H9 (cell line): ENCODE measurements around the gene OR1J2. TPM values are rescaled to one million over a fixed set of nuclear protein-coding genes. Genes with fewer than 3 reads are reported as not detected.
"Not testable (repeated sequence)": the region's sequence is repeated elsewhere in the genome, so short reads cannot be mapped to it uniquely, and the experiment has no call there.

Experiments used
- DNase-seq: peaks from one replicate; pipeline ENCODE4 v3.0.0-alpha.2; 2017
- H2AFZ ChIP-seq: one replicate; pipeline ENCODE4 v1.6.1; 2013; ENCODE audit warnings: mild to moderate bottlenecking, low read length, control low read depth, moderate library complexity
- H2AK5ac ChIP-seq: 2 replicates; pipeline ENCODE4 v1.6.1; 2013; ENCODE audit warnings: low read length, control low read depth, mixed read lengths; ENCODE audit not compliant: insufficient read length
- H2BK120ac ChIP-seq: one replicate; pipeline ENCODE4 v1.6.1; 2013; ENCODE audit warnings: low read depth, mild to moderate bottlenecking, low read length, control low read depth, inconsistent platforms; ENCODE audit not compliant: poor library complexity, severe bottlenecking
- H2BK12ac ChIP-seq: 2 replicates; pipeline ENCODE4 v1.6.1; 2013; ENCODE audit warnings: low read length, control low read depth, mixed read lengths, low read depth; ENCODE audit not compliant: insufficient read length
- H2BK15ac ChIP-seq: 2 replicates; pipeline ENCODE4 v1.6.1; 2013; ENCODE audit warnings: low read depth, low read length, control low read depth
- H2BK20ac ChIP-seq: one replicate; pipeline ENCODE4 v1.6.1; 2013; ENCODE audit warnings: low read depth, mild to moderate bottlenecking, low read length, control low read depth, inconsistent platforms; ENCODE audit not compliant: poor library complexity, severe bottlenecking
- H2BK5ac ChIP-seq: 2 replicates; pipeline ENCODE4 v1.6.1; 2013; ENCODE audit warnings: low read length, control low read depth, mixed read lengths; ENCODE audit not compliant: insufficient read length
- H3K14ac ChIP-seq: 2 replicates; pipeline ENCODE4 v1.6.1; 2013; ENCODE audit warnings: low read length, control low read depth; ENCODE audit not compliant: insufficient read depth
- H3K18ac ChIP-seq: 2 replicates; pipeline ENCODE4 v1.6.1; 2013; ENCODE audit warnings: low read depth, mild to moderate bottlenecking, mixed read lengths, low read length, control low read depth; ENCODE audit not compliant: insufficient read length
- H3K23ac ChIP-seq: 2 replicates; pipeline ENCODE4 v1.6.1; 2013; ENCODE audit warnings: low read length, control low read depth, mixed read lengths, low read depth; ENCODE audit not compliant: insufficient read length
- H3K23me2 ChIP-seq: 2 replicates; pipeline ENCODE4 v1.6.1; 2013; ENCODE audit warnings: low read depth, mild to moderate bottlenecking, mixed read lengths, low read length, control low read depth; ENCODE audit not compliant: insufficient read length, poor library complexity, severe bottlenecking
- H3K27ac ChIP-seq: 2 replicates; pipeline ENCODE4 v1.5.1; 2013; ENCODE audit warnings: low read length, control low read depth, mixed read lengths, low read depth; ENCODE audit not compliant: insufficient read length
- H3K27me3 ChIP-seq: 2 replicates; pipeline ENCODE4 v1.6.1; 2013; ENCODE audit warnings: low read length, control low read depth, inconsistent platforms; ENCODE audit not compliant: insufficient read depth
- H3K4ac ChIP-seq: 2 replicates; pipeline ENCODE4 v1.6.1; 2013; ENCODE audit warnings: low read depth, mild to moderate bottlenecking, control low read depth, inconsistent platforms, low read length, moderate library complexity
- H3K4me1 ChIP-seq: 2 replicates; pipeline ENCODE4 v1.6.1; 2013; ENCODE audit warnings: low read length, control low read depth, inconsistent platforms; ENCODE audit not compliant: insufficient read depth
- H3K4me2 ChIP-seq: 2 replicates; pipeline ENCODE4 v1.6.1; 2013; ENCODE audit warnings: low read length, control low read depth, mixed read lengths; ENCODE audit not compliant: insufficient read length, insufficient read depth
- H3K56ac ChIP-seq: 2 replicates; pipeline ENCODE4 v1.6.1; 2013; ENCODE audit warnings: low read depth, mild to moderate bottlenecking, mixed read lengths, low read length, control low read depth; ENCODE audit not compliant: insufficient read length
- H3K79me1 ChIP-seq: 2 replicates; pipeline ENCODE4 v1.6.1; 2013; ENCODE audit warnings: low read depth, mild to moderate bottlenecking, moderate library complexity, low read length, control low read depth, inconsistent platforms; ENCODE audit not compliant: insufficient read depth, poor library complexity, severe bottlenecking
- H3K79me2 ChIP-seq: 2 replicates; pipeline ENCODE4 v1.6.1; 2013; ENCODE audit warnings: low read length, control low read depth, inconsistent platforms; ENCODE audit not compliant: insufficient read depth
- H3K9ac ChIP-seq: 2 replicates; pipeline ENCODE4 v1.6.1; 2013; ENCODE audit warnings: low read length, control low read depth, mixed read lengths; ENCODE audit not compliant: insufficient read length; ENCODE audit errors: extremely low read depth
- H3K9me3 ChIP-seq: one replicate; pipeline ENCODE4 v1.6.1; 2013; ENCODE audit warnings: low read depth, low read length, inconsistent platforms; ENCODE audit not compliant: control insufficient read depth
- H3T11ph ChIP-seq: one replicate; pipeline ENCODE4 v1.6.1; 2013; ENCODE audit warnings: mild to moderate bottlenecking, low read length, control low read depth, inconsistent platforms
- H4K20me1 ChIP-seq: one replicate; pipeline ENCODE4 v1.6.1; 2013; ENCODE audit not compliant: control insufficient read depth, insufficient read length, insufficient read depth
- H4K5ac ChIP-seq: 2 replicates; pipeline ENCODE4 v1.6.1; 2013; ENCODE audit warnings: low read depth, mild to moderate bottlenecking, mixed read lengths, low read length, control low read depth; ENCODE audit not compliant: insufficient read length
- H4K8ac ChIP-seq: replicated peaks from 2 replicates; pipeline ENCODE4 v1.6.1; 2013; ENCODE audit warnings: low read length, control low read depth, mixed read lengths, low read depth; ENCODE audit not compliant: insufficient read length
- H4K91ac ChIP-seq: 2 replicates; pipeline ENCODE4 v1.6.1; 2013; ENCODE audit warnings: low read depth, mild to moderate bottlenecking, moderate library complexity, mixed read lengths, low read length, control low read depth; ENCODE audit not compliant: insufficient read length
- H3K27ac Mint-ChIP-seq, 3 experiments: 2 replicates in 2 of 3; 3 replicates in 1 of 3; pipeline ENCODE4 v1.8.0; 2020 to 2021; ENCODE audit warnings: mixed read lengths in 3 of 3, mild to moderate bottlenecking in 1 of 3, moderate library complexity in 1 of 3
- H3K27me3 Mint-ChIP-seq: 2 replicates; pipeline ENCODE4 v1.8.0; 2021; ENCODE audit warnings: low read depth, mild to moderate bottlenecking, moderate library complexity, mixed read lengths
- H3K36me3 Mint-ChIP-seq, 3 experiments: 2 replicates in 2 of 3; 3 replicates in 1 of 3; pipeline ENCODE4 v1.8.0; 2020 to 2021; ENCODE audit warnings: low read depth in 3 of 3, mixed read lengths in 3 of 3; ENCODE audit not compliant: insufficient read depth in 1 of 3
- H3K4me1 Mint-ChIP-seq, 2 experiments: 2 replicates each; pipeline ENCODE4 v1.8.0; 2020; ENCODE audit warnings: mixed read lengths in 2 of 2
- H3K4me3 Mint-ChIP-seq, 2 experiments: 2 replicates in 1 of 2; 3 replicates in 1 of 2; pipeline ENCODE4 v1.8.0; 2020 to 2021; ENCODE audit warnings: mild to moderate bottlenecking in 2 of 2, mixed read lengths in 2 of 2, moderate library complexity in 1 of 2
- H3K9me3 Mint-ChIP-seq, 2 experiments: 2 replicates in 1 of 2; 3 replicates in 1 of 2; pipeline ENCODE4 v1.8.0; 2020; ENCODE audit warnings: mild to moderate bottlenecking in 2 of 2, mixed read lengths in 2 of 2, moderate library complexity in 1 of 2
- WGBS: extraction: QIAGEN DNeasy Blood & Tissue Kit; methylation state at CpG from one replicate; pipeline ENCODE4 v1.1.7; 2013; ENCODE audit warnings: missing lambda C conversion rate, low lambda C conversion rate, mixed read lengths; ENCODE audit not compliant: insufficient read length; ENCODE audit errors: extremely low coverage; 5-methylcytosine and 5-hydroxymethylcytosine counted together
- total RNA-seq: library from RNA; stranded (reverse); gene quantifications from 2 replicates; pipeline ENCODE4 v1.2.1, GENCODE V29; 2021
- TF ChIP-seq, protein P1 (sequence below): fragments of 200-600 bp; sonication (generic); conservative IDR thresholded peaks from 3 replicates; pipeline ENCODE4 v1.8.0; 2021; ENCODE audit warnings: antibody characterized with exemption, mild to moderate bottlenecking

Gene OR1J2
- total RNA-seq, 1 experiment from 2014 or later = not detected

DNA sequence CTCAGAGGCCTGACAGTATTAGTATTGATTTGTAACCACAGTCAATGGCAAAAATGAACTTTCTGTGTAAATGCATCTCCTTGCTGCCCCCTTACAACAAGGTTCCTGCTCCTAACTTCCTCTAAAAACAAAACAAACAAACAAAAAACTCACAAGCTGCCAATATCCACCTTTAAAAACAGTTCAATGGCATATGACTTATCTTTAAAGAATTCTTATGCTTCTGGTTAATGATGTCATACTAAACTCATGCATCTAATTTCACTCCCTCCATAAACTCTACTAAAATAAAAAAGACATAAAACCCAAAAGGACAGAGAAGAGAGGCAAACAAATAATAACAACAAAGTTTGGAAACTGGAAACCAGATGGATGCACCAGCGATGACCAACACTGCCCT is 25.5 kb downstream of the OR1J2 start:
- H3K27ac Mint-ChIP-seq = no peak overlapping the region
- Histone ChIP-seq H4K20me1 (no peaks in the 10 kb centered on the region), H3K14ac (no peak overlapping the region), H3K4ac (no peak overlapping the region), H2BK12ac (no peak overlapping the region), H2BK15ac (no peak overlapping the region), H2BK20ac (no peak overlapping the region), H3K9ac (no peak overlapping the region), H4K8ac (no peak overlapping the region), H3K23me2 (no peaks in the 10 kb centered on the region), H3T11ph (no peak overlapping the region), H4K91ac (no peak overlapping the region), H3K4me1 (no peaks in the 10 kb centered on the region), H3K18ac (no peak overlapping the region), H2BK5ac (no peak overlapping the region), H2AK5ac (no peak overlapping the region), H3K27ac (no peak overlapping the region), H3K79me2 (no peaks in the 10 kb centered on the region), H4K5ac (no peak overlapping the region), H2BK120ac (no peak overlapping the region), H3K23ac (no peak overlapping the region), H2AFZ (no peak overlapping the region), H3K9me3 (peaks cover 15% of the 10 kb centered on the region), H3K56ac (no peak overlapping the region), H3K4me2 (no peak overlapping the region), H3K27me3 (no peaks in the 10 kb centered on the region), H3K79me1 (no peaks in the 10 kb centered on the region)
- no peak for DNase-seq
- H3K4me3 Mint-ChIP-seq = no peak overlapping the region
- TF ChIP-seq, protein P1, sequence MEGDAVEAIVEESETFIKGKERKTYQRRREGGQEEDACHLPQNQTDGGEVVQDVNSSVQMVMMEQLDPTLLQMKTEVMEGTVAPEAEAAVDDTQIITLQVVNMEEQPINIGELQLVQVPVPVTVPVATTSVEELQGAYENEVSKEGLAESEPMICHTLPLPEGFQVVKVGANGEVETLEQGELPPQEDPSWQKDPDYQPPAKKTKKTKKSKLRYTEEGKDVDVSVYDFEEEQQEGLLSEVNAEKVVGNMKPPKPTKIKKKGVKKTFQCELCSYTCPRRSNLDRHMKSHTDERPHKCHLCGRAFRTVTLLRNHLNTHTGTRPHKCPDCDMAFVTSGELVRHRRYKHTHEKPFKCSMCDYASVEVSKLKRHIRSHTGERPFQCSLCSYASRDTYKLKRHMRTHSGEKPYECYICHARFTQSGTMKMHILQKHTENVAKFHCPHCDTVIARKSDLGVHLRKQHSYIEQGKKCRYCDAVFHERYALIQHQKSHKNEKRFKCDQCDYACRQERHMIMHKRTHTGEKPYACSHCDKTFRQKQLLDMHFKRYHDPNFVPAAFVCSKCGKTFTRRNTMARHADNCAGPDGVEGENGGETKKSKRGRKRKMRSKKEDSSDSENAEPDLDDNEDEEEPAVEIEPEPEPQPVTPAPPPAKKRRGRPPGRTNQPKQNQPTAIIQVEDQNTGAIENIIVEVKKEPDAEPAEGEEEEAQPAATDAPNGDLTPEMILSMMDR = no peak
- H3K9me3 Mint-ChIP-seq = peaks cover 79% of the 10 kb centered on the region in 2 experiments
- peaks cover 1% of the 10 kb centered on the region for H3K27me3 Mint-ChIP-seq
- WGBS = no CpG with 5 or more reads among the region's 1 CpG
- peaks cover 0 to 33% (median 13%) of the 10 kb centered on the region in 3 experiments; a peak in 5 of 7 replicates for H3K36me3 Mint-ChIP-seq
- H3K4me1 Mint-ChIP-seq = no peaks in the 10 kb centered on the region

DNA sequence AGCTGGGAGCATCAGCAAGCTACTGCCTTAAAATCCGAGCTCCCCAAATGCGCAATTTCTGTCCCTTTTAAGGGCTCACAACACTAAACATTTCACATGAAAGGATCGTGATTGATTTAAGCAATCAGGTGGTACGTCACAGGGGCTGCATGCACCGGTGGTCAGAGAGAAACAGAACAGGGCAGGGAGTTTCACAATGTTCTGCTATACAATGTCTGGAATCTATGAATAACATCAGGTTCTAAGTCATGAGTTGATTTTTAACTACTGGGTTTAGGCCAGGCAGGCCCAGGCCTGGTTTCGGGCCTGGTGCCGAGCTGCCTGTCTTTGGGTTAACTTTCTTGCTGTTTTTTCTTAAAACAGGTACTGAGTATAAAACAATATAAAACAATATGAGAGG is 26.5 kb downstream of the OR1J2 start:
- H2BK20ac ChIP-seq, H2BK5ac ChIP-seq, H3K79me1 ChIP-seq, H3K23ac ChIP-seq, H3K9ac ChIP-seq, H3K56ac ChIP-seq, H3T11ph ChIP-seq, H4K8ac ChIP-seq, H3K27ac Mint-ChIP-seq, H4K5ac ChIP-seq, H3K4ac ChIP-seq, H2AK5ac ChIP-seq, H3K18ac ChIP-seq, H4K20me1 ChIP-seq, H3K4me1 ChIP-seq, H3K27ac ChIP-seq, H4K91ac ChIP-seq, DNase-seq, H3K27me3 ChIP-seq, H2BK15ac ChIP-seq, H3K14ac ChIP-seq, H3K27me3 Mint-ChIP-seq, H3K4me3 Mint-ChIP-seq, H2BK12ac ChIP-seq, H3K23me2 ChIP-seq, H2AFZ ChIP-seq, H3K4me2 ChIP-seq, H2BK120ac ChIP-seq, H3K4me1 Mint-ChIP-seq, H3K79me2 ChIP-seq: not testable (repeated sequence)
- Mint-ChIP-seq H3K36me3 (peaks cover 0 to 31% (median 13%) of the 10 kb centered on the region in 3 experiments; a peak in 5 of 7 replicates), H3K9me3 (peaks cover 77 to 82% of the 10 kb centered on the region in 2 experiments)
- WGBS = no CpG with 5 or more reads among the region's 7 CpGs
- peaks cover 24% of the 10 kb centered on the region for H3K9me3 ChIP-seq
